IMR-90 (cell line): ENCODE data around the gene PLSCR5.

Experiments
- MAFK ChIP-seq: IDR thresholded peaks from 2 replicates; pipeline ENCODE4 v1.6.1; 2012; ENCODE audit warnings: low read depth, low read length, improper control_type of control experiment
- POLR2A ChIP-seq: IDR thresholded peaks from 2 replicates; pipeline ENCODE4 v1.6.1; 2012; ENCODE audit warnings: mild to moderate bottlenecking, low read depth, low read length
- RAD21 ChIP-seq: IDR thresholded peaks from 2 replicates; pipeline ENCODE4 v1.6.1; 2012; ENCODE audit warnings: low read length, improper control_type of control experiment
- TF ChIP-seq, protein P1 (sequence below): conservative IDR thresholded peaks from 2 replicates; pipeline ENCODE4 v1.5.1; 2012; ENCODE audit warnings: mild to moderate bottlenecking, low read depth, low read length, improper control_type of control experiment
- TF ChIP-seq, protein P2 (sequence below): fragments of 150-350 bp; IDR thresholded peaks from 2 replicates; pipeline ENCODE4 v1.6.1; 2016; ENCODE audit warnings: low read depth, mild to moderate bottlenecking, low read length, moderate library complexity, borderline replicate concordance

DNA sequence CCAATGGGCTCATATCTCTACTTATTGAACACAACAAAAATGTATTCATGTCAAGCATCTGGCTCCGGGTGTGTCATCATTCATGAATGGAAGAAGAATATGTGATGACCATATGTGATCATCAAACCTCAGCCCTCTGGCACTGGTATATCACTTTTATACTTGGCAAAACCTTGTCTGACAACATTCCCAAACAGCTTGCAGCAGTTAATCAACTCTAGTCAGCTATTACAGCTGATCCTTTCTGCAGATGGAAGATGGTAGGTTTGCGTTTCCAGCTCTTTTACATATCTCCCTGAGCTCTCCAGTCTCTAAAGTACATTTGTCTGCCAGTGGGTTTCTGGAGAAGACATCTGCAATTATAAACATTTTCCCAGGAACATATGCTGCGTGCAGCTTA, 6.6 kb downstream of the PLSCR5 start:
- TF ChIP-seq, protein P1, sequence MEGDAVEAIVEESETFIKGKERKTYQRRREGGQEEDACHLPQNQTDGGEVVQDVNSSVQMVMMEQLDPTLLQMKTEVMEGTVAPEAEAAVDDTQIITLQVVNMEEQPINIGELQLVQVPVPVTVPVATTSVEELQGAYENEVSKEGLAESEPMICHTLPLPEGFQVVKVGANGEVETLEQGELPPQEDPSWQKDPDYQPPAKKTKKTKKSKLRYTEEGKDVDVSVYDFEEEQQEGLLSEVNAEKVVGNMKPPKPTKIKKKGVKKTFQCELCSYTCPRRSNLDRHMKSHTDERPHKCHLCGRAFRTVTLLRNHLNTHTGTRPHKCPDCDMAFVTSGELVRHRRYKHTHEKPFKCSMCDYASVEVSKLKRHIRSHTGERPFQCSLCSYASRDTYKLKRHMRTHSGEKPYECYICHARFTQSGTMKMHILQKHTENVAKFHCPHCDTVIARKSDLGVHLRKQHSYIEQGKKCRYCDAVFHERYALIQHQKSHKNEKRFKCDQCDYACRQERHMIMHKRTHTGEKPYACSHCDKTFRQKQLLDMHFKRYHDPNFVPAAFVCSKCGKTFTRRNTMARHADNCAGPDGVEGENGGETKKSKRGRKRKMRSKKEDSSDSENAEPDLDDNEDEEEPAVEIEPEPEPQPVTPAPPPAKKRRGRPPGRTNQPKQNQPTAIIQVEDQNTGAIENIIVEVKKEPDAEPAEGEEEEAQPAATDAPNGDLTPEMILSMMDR, result no peak
- TF ChIP-seq MAFK (no peak), POLR2A (no peak), RAD21 (no peak)
- TF ChIP-seq, protein P2, sequence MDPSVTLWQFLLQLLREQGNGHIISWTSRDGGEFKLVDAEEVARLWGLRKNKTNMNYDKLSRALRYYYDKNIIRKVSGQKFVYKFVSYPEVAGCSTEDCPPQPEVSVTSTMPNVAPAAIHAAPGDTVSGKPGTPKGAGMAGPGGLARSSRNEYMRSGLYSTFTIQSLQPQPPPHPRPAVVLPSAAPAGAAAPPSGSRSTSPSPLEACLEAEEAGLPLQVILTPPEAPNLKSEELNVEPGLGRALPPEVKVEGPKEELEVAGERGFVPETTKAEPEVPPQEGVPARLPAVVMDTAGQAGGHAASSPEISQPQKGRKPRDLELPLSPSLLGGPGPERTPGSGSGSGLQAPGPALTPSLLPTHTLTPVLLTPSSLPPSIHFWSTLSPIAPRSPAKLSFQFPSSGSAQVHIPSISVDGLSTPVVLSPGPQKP, result no peak
